K562 treated with DMSO at 1 percent for 4 hours (cell line): ENCODE data around the gene DSC1. TPM values are rescaled to one million over a fixed set of nuclear protein-coding genes. Genes with fewer than 3 reads are reported as not detected.

ENCODE experiments used
- total RNA-seq: library from RNA; unstranded; fragments of 300-600 nt; gene quantifications from 2 replicates; pipeline ENCODE4 v1.2.3, GENCODE V29; 2022; ENCODE audit not compliant: insufficient read depth

Gene DSC1, protein sequence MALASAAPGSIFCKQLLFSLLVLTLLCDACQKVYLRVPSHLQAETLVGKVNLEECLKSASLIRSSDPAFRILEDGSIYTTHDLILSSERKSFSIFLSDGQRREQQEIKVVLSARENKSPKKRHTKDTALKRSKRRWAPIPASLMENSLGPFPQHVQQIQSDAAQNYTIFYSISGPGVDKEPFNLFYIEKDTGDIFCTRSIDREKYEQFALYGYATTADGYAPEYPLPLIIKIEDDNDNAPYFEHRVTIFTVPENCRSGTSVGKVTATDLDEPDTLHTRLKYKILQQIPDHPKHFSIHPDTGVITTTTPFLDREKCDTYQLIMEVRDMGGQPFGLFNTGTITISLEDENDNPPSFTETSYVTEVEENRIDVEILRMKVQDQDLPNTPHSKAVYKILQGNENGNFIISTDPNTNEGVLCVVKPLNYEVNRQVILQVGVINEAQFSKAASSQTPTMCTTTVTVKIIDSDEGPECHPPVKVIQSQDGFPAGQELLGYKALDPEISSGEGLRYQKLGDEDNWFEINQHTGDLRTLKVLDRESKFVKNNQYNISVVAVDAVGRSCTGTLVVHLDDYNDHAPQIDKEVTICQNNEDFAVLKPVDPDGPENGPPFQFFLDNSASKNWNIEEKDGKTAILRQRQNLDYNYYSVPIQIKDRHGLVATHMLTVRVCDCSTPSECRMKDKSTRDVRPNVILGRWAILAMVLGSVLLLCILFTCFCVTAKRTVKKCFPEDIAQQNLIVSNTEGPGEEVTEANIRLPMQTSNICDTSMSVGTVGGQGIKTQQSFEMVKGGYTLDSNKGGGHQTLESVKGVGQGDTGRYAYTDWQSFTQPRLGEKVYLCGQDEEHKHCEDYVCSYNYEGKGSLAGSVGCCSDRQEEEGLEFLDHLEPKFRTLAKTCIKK
- total RNA-seq = not detected in 2 replicates

DNA sequence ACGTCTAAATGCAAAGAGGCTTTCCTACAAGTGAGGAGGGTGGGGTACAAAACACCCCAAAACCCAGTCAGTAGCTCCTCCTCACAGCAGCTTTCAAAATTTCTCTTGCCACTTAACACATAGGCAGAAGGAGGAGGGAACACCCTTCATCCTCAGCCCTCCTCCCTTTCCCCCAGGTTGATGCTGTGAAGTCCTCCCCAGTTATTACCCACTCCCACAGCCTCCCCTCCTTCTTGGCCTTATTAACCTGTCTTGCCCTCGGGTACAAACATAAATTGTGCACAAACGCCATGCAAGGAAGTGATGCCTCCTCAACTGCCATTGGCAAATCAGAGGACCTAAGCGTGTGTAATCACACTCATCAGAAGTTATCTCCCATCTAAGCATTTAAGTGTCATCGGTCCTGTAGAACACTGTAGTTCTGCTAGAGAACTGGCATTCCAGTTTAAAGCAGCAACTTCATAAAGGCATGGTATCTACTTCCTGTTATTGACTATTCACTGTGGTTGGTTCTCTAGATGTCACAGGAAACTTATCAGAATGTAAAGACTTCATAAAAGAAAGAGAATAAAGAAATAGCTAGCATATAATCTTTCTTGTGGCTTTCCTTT is at the start of gene DSC1:
DSC1 (minus strand) TSS at position 32 of the 611 bp plus-strand sequence. CDS start 262 bp downstream, outside the sequence.

DNA sequence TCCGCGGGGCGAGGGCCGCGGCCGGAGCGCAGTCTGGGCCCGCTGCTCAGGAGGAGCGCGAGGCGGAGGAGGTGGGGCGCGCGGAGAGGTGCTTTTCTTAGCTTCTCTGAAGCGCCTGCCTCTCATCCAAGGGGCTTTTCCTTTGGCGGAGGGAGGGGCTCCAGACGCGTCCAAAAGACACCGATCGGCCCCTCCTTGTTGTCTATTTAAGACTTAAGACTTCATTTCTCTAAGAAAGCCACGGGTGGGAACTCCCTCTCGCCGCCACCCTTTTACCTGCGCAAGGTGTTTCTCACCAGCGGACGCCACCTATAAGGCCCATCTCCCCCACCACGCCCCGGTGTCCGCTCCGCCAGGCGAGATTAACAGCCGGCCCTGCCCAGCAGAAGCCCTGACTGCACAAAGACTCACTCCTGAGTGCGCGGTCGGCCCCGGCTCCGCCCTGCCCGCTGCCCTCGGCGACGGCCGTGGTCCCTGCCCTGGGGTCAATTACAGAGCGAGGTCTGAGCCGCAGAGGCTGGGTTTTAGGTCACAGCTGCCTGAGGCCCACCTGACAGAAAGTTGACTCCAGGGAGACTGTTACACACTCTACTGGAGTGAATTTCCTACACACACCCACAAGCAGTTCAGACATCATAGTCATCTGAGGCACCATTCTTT is 60.5 kb downstream of the DSC1 start, which contains the start of gene DSC2:
DSC2 (minus strand) TSS at position 397 of the 660 bp plus-strand sequence. CDS start 450 bp downstream, outside the sequence.

Other genes starting within 250 kb of the DSC1 start
- 0.13 TPM in 1 of 2 replicates, not detected in the other for gene DSC3, start 120.1 kb downstream of the DSC1 start, total RNA-seq
- gene DSC2, start 60.4 kb downstream of the DSC1 start, total RNA-seq = 3.8 and 5.1 TPM in 2 replicates
- gene DSG1, start 155.3 kb upstream of the DSC1 start, total RNA-seq = not detected in 2 replicates
- gene DSG4, start 213.9 kb upstream of the DSC1 start, total RNA-seq = not detected in 2 replicates